GM18873 (cell line): ENCODE data around the gene AKAP13.
"Not testable (repeated sequence)": the region's sequence is repeated elsewhere in the genome, so short reads cannot be mapped to it uniquely, and the experiment has no call there.

Experiments used
- ATAC-seq: cut with Tn5 transposase; IDR thresholded peaks from one replicate; pipeline ENCODE4 v1.9.1; 2021; ENCODE audit warnings: mild to moderate bottlenecking, moderate library complexity, moderate number of reproducible peaks; ENCODE audit not compliant: unreplicated experiment, low FRiP score

The AKAP13 gene

DNA sequence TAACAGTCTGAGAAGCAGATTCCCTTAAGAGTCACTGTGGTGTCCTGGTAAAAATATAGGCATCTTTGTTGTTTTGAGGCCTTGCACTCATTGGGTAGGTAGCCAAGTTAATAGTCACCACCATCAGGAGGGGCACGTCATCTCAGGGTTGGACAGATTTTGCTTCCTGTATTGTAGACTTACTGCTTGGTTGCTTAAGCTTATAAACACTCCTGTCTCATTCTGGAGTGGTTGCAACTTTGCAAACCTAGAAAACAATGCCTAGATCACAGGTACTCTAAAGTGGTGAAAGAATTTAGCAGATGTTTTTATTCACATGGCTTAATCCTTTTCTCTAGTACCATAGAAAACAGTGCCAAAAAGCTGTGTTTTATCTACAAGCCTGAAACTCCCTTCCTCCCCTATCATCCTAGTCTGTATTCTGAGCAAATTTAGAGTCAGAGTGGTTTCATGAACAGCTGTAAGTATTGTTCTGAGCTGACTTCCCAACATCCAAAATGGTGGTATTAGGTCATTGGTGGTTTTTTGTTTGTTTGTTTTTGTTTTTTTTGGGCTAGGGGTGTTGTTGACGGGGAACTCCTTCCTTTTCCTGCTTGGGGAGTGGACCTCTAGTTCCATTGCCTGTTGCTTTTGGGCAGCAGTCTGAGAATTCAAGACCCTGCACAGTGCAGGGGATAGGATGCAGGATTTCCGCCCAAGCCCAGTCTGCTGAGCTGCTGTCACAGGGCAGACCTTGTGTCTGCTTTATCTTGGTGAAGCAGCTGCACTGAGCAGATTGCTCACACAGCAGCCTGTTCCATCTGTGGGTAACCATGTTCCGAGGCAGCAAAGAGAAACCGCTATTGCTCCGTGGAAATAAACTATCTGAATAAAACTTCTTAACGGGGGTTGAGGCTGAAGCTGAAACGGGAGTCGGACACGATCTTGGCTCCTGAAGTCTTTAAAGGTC lies 202.0 kb downstream of the AKAP13 start:
- ATAC-seq = peak; percentile 36

- ATAC-seq = no peak
Measured at GRCh38 chr15:85583442-85583841, 203.0 kb downstream of the AKAP13 start.

GRCh38 chr15:85583923-85584390 lies 203.6 kb downstream of the AKAP13 start:
- ATAC-seq = peak; percentile 37

DNA sequence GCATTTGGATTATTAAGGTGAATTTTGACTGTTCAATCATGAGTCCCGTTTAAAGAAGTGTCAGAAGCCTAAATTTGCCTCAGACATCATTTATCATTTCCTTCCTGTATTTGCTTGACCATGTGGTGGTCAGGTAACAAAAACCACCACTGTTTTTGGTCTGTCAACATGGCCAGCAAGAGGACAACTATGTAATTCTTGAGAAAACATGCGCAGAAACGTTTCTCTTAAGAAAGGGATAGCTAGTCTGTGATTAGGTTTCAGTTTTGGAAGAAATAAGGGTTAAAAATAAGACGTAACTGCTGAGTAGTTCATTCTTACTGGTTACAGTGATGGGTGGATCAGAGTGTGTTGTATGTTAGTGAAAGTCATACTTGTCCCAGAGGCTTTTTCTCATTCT lies 204.5 kb downstream of the AKAP13 start:
- no peak for ATAC-seq

DNA sequence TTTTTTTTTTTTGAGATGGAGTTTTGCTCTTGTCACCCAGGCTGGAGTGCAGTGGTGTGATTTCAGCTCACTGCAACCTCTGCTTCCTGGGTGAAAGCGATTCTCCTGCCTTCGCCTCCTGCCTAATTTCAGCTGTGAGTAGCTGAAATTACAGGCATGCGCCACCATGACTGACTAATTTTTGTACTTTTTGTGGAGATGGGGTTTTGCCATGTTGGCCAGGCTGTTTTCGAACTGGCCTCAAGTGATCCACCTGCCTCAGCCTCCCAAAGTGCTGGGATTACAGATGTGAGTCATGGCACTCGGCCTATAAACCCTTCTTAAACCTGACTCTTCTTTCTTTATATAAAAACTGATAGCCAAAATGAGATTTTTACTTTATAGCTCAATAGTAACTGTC lies 205.8 kb downstream of the AKAP13 start:
- not testable (repeated sequence) for ATAC-seq

GRCh38 chr15:85587707-85588411 lies 207.5 kb downstream of the AKAP13 start:
- no peak for ATAC-seq

GRCh38 chr15:85588677-85589076 lies 208.3 kb downstream of the AKAP13 start:
- ATAC-seq = no peak

- ATAC-seq = no peak
Measured at GRCh38 chr15:85589851-85590250, 209.4 kb downstream of the AKAP13 start.

- ATAC-seq = no peak
Measured at GRCh38 chr15:85591622-85592021, 211.2 kb downstream of the AKAP13 start.

GRCh38 chr15:85592148-85592547 lies 211.7 kb downstream of the AKAP13 start:
- no peak for ATAC-seq

- no peak for ATAC-seq
Measured at GRCh38 chr15:85593809-85594445, 213.5 kb downstream of the AKAP13 start.

GRCh38 chr15:85595804-85596536 lies 215.6 kb downstream of the AKAP13 start:
- ATAC-seq = no peak

- ATAC-seq = no peak
Measured at GRCh38 chr15:85597155-85597815, 216.9 kb downstream of the AKAP13 start.

DNA sequence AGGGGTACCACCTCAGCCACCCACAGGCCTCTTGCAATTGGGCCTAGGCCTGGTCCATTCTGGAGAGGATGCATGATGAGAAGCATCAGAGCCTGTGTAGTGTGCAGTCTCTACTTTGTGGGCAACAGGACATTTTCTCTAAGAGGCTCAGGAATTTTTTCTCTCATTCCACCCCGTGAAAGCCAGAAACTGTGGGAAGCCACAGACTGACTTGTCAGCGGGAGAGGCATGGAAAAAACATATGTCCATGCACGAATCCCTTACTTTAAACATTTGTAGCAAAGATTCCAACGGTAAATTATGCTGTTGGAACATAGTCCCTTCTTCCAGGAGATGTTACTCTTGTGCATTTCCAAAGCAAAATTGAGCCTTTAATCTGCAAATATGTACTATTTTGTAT lies 217.8 kb downstream of the AKAP13 start:
- no peak for ATAC-seq

- ATAC-seq = no peak
Measured at GRCh38 chr15:85598718-85599398, 218.5 kb downstream of the AKAP13 start.

DNA sequence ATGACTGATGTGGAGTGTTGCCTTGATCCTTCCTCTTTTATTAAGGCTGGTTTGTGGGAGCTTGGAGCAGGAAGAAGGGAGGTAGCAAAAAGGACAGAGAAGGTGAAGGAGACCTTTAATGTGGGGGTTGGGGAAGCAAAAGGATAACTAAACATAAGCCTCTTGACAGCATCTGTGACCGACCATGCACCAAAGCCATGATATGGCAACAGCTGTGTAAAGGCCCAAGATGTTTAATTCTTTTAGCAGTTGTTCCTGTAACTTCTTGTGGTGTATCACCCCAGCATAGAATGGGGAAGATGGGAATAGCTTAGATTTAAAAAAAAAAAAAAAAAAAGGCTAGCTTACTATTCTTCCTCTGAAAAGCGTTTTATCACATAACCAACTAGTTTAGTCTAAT lies 219.6 kb downstream of the AKAP13 start:
- no peak for ATAC-seq

DNA sequence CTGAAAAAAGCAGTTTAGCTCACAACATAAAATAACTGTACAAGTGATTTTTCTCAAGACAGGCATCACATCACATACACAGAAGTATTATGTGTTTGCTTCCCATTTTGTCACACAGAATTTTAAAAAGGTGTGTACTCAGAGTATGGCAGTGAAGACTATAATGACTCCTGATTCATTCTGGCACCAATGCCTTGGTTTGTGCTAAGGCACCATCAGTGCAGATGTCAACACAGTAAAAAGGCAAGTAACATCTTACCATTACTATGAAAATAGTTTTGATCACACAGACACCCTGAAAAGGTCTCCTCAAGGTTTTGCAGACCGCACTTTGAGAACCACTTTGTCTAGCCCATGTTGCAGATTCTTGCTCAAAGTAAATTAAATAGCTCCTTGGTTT lies 222.8 kb downstream of the AKAP13 start:
- ATAC-seq = no peak

- no peak for ATAC-seq
Measured at GRCh38 chr15:85603703-85604102, 223.3 kb downstream of the AKAP13 start.

- ATAC-seq = no peak
Measured at GRCh38 chr15:85604194-85604593, 223.8 kb downstream of the AKAP13 start.
